Measurements from ENCODE around the gene ZDHHC24.
"Not testable (repeated sequence)": the region's sequence is repeated elsewhere in the genome, so short reads cannot be mapped to it uniquely, and the experiment has no call there.

ZDHHC24 gene, protein sequence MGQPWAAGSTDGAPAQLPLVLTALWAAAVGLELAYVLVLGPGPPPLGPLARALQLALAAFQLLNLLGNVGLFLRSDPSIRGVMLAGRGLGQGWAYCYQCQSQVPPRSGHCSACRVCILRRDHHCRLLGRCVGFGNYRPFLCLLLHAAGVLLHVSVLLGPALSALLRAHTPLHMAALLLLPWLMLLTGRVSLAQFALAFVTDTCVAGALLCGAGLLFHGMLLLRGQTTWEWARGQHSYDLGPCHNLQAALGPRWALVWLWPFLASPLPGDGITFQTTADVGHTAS

DNA sequence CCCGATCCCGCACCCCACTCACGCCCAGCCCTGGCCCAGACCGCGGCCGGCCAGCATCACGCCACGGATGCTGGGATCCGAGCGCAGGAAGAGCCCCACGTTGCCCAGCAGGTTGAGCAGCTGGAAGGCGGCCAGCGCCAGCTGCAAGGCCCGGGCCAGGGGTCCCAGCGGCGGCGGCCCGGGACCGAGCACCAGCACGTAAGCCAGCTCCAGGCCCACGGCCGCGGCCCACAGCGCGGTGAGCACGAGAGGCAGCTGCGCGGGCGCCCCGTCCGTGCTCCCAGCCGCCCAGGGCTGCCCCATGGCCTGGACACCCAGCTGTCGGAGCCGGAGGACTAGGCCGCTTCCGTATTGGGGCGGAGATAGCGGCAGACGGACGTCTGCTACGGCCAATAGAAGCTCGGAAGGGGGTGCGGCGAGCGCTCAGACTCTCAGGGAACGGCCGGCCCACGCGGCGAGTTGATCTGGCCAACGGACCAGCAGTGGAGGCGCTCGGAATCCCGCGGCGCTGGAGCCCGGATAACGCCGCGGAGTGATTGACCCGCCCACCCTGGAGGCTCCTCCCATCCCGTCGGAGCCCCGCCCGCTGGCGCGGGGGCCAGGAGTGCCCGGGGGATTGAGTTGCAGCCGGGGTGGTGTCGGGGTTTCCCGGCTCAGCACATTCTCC lies at the start of gene ZDHHC24:
ZDHHC24 (minus strand) TSS at position 348 of the 667 bp plus-strand sequence; CDS start at position 303, 45 bp downstream.
- peak; percentile 98 for DNase-seq (ENCODE audit: low read depth)

DNA sequence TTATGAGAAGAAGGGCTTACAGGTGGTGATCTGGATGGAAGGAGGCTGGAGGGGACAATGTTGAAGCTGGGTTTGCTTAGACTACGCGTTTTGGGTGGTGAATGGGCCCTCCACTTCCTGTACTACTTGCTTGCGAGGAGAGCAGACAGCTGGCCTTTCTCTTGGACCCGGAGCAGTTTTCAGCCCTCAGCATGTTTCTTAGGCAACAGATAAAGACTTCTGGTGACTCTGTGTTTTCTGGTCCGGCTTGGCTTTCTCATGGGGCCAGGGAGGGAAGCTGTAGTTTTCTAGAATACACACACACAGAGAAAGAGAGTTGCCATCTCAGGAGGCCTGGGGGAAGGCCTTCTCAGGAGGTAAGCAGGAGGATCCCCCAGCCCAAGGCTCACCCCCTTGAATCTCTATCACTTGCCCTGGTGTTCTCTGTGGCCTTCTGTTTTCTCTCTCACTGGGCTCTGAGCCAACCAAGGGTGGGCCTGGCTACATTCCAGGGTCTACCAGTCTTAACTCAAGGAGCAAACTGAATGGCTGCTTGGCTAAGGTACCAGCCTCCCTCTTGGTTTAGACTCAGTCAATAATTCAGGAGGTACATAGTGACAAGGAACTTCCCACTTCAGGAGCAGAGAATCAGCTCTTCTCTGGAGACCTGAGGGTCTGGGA lies 49.5 kb upstream of the ZDHHC24 start:
- DNase-seq (ENCODE audit: low read depth) = no peak

DNA sequence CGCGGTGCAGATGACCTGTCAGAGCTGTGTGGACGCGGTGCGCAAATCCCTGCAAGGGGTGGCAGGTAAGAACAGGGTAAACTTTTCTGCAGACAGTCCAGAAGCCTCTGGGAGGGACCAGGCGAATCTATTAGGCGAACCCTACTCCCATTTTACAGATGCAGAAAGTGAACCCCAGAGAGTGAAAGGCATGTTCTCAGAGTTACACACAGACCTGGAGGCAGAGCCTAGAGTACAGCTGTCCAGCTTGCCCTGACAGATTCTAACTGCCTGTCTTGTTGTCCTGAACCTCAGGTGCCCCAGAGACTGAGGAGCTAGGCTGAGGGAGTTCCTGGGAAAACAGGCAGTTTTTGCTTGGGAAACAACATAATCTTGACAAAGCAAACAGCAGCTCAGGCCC lies 47.8 kb upstream of the ZDHHC24 start:
- DNase-seq (ENCODE audit: low read depth) = no peak

DNA sequence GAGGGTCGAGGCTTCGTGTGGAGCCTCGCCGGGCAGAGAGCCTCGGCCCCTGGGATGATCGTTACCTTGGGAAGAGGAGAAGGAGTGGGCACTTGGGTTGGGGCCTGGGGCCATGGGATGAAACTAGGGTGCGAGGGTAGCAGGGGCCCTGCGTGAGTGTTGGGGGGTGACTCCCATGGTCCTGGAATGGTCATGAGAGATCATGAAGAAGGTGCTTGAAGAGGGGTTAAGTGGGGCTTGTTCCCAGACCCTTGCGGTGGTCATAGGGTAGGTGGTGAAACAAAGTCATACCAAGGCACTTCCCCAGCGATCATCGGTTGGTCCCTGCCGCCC lies 47.4 kb upstream of the ZDHHC24 start:
- no peak for DNase-seq (ENCODE audit: low read depth)

DNA sequence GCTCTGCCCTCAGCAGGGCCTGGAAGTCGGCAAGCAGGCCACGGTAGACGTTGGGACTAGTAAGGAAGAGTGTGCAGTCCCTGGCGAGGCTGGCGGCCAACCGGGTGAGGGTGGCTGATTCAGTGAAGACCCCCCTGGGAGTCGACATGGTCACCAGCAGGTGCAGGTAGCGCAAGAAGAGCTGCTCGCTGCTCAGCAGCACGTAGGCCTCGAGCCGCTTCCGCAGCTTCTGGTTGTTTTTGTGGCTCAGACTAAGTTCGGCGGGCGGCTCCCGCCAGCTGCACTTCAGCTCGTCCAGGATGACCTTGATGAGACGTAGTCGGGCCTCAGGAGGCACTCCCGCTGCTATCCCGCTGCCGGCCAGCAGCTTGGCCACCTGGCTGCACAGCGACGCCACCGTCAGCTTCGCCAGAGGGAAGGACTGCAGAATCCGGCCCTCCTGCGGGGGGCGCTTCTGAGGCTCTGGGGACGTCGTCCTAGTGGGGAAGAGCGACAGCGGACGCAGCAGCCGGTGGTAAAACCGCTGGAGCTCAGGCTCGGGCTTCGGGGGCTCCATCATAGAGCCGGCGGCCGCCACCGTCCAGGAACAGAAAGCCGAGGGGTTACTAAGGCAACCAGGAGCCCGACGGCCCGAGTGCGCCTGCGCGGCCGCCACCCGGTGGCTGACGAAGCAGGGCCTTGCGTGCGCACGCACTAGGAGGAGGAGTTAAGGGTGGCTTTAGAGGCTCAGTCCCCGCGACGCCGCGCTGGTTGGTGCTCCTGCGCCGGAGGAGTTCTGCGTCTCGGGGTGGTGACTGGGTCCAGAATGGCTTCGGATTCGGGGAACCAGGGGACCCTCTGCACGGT lies 46.8 kb upstream of the ZDHHC24 start, which contains the start of the genes CCDC87 and CCS:
CCDC87 (minus strand) TSS at position 607 of the 846 bp plus-strand sequence; CDS start at position 559, 48 bp downstream.
CCS (plus strand) TSS at position 729 of the 846 bp plus-strand sequence; CDS start at position 806, 77 bp downstream.
- DNase-seq (ENCODE audit: low read depth) = peak; percentile 96

DNA sequence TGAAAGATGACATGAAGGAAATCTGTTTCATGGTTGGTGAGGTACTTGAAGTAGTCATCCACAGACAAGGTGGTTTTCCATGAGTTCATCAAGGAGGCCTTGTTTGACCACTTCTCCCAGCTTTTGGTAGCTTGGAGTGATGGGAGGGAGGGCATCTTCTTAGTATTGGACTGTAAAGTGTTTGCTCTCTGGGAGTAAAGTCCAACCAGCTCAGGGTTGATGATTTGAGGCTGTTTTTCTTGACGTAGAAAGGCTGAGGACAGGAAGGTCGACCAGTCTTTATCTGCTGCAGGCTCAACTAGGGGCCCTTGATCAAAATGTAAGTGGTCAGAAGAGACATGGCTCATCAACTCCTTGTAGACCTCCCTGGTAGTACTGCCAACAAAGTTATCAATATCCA lies 45.3 kb upstream of the ZDHHC24 start:
- DNase-seq (ENCODE audit: low read depth) = no peak

DNA sequence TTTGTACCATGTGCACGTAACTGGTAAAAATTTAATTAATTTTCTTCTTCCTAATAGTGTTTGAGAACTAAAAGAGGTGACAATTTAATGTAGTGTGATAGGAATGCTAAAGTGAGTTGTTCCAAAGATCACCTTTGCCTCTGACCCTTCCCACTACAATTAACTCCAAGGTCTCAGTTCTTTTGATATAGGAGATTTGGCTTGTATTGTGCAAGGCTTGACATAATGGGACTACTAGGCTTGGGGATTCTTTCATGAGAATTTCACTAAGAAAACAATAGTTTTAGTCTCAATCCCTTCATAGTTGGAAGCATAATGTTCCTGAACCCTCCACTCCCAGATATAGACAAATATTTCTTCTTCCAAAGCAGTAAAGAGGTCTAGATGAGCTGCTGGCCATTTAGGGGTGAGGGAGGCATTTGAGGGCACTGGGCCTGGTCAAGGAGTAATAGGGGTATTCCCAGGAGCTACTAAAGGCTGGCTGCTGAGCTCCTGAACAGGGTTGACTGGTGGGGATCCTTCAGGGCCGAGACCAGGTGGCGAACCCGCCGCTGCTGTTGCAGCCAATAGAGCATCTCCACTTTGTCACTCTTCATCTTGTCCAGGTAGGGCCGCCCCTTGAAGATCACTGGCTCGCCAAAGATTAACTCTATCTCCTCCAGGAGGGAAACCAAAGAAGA lies 44.3 kb upstream of the ZDHHC24 start:
- no peak for DNase-seq (ENCODE audit: low read depth)

DNA sequence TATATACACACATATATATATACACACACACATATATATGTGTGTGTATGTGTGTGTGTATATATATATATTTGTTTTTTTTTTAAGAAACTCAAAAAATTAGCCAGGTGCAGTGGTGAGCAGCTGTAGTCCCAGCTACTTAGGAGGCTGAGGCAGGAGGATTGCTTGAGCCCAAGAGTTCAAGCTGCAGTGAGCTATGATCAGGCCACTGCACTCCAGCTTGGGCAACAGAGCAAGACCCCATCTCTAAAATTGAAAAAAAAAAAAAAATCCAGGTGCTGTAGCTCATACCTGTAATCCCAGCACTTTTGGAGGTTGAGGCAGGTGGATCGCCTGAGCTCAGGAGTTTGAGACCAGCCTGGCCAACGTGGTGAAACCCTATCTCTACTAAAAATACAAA lies 43.5 kb upstream of the ZDHHC24 start:
- not testable (repeated sequence) for DNase-seq (ENCODE audit: low read depth)

DNA sequence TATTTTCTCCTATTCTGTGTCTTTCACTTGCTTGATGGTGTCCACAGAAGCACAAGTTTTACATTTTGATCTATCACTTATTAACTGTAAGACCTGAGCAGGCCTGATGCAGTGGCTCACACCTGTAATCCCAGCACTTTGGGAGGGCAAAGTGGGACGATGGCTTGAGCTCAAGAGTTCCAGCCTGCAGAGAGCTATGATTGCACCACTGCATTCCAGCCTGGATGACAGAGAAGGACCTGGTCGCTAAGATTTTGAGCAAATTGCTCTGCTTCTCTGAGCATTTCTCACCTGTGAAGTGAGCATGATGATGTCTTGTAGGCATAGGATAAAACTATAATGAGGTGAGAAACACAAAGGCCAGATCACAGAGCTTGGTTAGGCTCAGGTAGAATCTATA lies 40.3 kb upstream of the ZDHHC24 start:
- no peak for DNase-seq (ENCODE audit: low read depth)

DNA sequence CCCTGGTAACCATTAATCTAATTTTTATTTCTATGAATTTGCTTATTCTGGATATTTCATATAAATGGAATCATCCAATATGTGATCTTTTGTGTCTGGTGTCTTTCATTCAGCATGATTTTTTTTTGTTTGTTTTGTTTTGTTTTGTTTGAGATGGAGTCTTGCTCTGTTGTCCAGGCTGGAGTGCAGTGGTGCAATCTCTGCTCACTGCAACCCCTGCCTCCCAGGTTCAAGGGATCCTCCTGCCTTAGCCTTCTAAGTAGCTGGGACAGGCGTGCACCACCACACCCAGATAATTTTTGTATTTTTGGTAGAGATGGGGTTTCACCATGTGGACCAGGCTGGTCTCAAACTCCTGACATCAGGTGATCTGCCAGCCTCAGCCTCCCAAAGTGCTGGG lies 39.6 kb upstream of the ZDHHC24 start:
- not testable (repeated sequence) for DNase-seq (ENCODE audit: low read depth)

DNA sequence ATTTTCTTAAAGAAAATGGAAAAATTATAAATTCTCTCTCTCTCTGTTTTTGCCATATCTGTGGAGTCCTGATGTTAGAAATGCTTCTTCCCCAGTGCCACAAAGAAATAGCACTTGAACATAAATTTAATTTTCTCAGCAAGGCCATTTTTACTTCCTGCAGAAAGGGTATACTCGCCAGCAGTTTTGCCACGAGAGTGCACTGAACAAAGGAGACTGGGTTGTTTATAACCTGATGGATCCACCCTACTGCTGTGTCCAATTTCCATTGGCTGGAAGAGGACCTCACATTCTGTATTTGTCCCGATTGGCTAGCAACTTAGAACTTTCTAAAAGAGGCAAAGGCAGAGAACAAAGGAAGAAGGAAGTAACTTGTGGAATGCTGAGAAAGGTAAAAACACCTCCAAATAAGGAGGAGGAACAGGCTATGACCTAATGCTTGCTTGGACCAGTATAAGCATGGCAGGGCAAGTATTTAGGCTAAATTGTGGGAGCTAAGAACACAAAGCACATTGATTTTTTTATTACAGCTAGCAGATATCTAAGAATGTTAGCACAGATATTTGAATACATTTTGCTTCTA lies 36.8 kb upstream of the ZDHHC24 start:
- not testable (repeated sequence) for DNase-seq (ENCODE audit: low read depth)

DNA sequence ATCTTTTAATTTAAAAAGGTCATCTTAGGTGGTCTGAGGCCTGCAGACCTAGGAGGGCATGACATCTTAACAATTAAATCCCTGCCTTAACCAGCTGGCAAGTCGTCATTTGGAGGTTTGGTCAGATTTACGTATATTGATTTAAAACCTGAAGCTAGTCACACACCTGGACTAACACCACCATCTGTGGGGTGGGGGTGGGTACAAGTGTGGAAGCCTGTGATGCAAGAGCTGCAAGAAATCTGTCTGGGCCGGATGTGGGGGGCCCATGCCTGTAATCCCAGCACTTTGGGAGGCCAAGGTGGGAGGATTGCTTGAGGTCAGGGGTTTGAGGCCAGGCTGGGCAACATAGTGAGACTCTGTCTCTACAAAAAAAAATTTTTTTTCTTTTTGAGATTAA lies 35.4 kb upstream of the ZDHHC24 start:
- DNase-seq (ENCODE audit: low read depth) = no peak

DNA sequence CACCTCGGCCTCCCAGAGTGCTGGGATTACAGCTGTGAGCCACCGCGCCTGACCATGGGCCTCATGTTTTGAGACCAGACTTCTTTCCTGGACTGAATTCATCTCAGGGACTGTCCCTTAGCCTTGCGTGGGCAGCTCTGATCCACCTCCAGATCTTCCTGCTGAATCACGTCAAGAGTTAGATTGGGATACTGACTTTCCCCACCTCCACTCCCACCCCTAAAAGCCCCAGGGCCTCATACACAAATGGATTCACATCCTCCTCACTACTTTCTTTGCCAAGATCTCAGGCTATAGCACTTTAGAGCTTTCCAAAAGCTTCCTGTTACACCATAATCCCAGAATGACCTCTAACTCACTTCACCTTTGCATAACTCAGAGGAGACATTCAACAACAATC lies 35.0 kb upstream of the ZDHHC24 start:
- DNase-seq (ENCODE audit: low read depth) = no peak

DNA sequence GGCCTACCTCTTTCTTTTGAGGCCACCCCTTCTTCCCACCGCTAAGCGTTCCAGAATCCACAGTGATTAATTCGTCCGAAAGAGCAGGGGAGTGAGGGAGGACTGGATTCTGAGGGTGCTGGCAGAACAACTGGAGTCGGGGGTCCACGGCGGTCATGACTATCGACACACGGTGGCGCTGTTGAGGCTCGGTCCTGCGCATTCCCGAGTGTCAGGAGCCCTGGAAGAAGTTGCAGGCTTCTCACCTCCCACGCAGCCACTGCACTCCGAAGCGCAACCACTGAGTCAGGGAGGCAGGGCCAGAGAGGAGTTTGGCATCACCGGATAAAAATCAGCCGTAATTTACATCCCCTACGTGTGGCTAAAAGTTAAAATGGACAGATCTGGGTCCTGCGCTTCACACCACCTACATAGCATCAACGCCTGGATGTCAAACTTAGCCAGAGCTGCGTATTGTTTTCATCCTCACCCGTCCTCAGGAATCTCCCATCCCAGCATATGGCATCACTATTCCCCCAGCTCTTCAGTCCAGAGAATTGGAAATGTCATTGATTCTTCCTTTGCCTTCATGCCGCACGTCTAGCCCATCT lies 33.3 kb upstream of the ZDHHC24 start:
- DNase-seq (ENCODE audit: low read depth) = peak; percentile 73

DNA sequence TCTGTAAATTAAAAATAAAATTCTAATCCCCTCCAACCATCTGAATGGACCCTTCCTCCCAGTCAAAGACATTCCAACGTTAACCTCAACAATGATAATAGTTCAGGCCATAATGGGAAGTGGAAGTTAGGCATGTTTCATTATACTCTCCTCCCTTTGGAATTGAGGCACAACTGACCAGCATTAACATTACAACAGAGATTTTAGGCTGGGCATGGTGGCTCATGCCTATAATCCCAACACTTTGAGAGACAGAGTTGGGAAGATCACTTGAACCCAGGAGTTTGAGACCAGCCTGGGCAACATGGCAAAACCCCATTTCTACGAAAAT lies 25.0 kb upstream of the ZDHHC24 start:
- no peak for DNase-seq (ENCODE audit: low read depth)

DNA sequence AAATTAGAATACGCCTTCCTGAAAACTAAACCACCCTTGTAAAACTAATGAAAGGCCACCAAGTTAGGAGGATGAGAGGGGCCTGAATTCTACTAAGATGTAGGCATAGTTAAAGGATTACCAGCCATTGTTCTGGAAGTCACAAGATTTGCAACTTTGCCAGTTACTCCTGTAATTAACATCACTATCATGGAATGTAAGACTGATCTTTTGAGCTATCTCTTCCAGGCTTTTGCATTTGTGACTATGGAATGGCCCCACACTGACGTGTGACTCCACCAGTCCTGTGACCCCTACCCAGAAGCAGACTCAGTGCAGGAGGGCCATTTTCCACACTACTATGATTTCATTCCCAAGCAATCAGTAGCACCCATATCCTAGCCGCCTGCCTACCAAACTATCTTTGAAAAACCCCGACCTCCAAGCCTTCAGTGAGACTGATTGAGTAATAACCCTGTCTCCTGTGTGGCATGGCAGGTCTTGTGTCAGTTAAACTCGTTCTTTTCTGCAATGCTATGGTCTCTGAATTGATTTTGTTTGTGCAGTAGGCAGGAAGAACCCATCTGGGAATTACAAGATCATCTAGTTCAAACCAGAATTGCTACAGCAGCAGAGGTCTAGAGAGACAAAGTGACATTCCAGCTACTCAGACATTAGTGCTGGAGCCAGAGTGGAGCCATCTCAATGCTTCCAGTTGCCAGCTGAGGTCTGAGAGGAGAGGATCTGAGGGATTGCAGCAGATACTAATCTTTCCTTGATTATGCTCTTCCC lies 24.4 kb upstream of the ZDHHC24 start:
- peak; percentile 22 for DNase-seq (ENCODE audit: low read depth)

DNA sequence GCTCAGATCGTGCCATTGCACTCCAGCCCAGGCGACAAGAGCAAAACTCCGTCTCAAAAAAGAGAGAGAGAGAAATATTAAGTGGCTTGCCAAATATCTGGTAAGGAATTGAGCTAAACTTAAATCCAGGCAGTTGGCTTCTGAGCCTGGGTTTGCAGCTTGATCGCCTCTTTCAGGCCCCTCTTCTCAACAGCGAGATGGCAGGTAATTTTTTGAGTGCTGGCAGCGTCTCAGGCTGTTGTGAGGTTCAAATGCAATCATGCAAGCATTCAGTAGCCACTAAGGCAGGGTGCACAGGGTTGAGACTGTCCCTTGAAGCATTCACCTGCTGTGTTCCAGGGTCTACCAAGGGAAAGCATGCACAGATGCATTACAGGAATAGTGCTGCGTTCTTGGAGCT lies 23.2 kb upstream of the ZDHHC24 start:
- DNase-seq (ENCODE audit: low read depth) = no peak

DNA sequence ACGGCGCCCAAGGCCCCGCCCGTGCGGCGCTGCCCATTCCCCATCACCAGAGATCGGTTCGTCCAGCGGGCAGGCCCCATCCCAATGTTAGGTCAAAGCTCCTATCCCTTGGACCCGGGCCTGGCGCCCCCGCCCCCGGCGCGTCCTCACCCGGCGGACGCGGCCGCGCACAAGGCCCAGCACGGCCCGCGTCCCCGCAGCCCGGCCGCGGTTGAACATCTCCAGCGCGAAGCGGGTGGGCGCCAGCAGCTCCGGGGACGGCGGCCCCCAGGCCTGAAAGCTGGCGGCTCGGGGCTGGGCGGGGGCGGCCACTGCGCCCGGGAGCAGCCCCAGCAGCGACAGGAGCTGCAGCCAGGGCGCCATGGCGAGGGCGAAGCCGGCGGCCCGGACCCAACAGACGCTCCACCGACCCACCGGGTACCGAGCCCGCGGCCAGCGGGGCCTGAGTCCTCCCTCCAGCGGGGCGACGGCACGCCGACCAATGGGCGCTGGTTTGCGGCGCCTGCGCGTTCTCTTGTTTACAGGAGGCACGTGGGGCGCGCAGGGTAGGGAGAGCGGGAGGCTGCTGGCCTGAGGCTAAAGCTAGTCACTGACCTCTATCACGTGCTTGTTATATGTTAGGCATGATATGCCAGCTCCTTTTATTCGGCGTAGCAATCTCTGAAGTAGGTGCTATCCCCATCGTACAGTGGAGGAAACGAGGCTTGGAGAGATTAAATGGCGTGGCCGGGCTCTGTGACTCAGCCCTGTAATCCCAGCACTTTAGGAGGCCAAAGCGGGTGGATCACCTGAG lies 22.5 kb upstream of the ZDHHC24 start, which contains the start of gene CTSF:
CTSF (minus strand) TSS at position 483 of the 793 bp plus-strand sequence; CDS start at position 363, 120 bp downstream.
- DNase-seq (ENCODE audit: low read depth) = peak; percentile 79

DNA sequence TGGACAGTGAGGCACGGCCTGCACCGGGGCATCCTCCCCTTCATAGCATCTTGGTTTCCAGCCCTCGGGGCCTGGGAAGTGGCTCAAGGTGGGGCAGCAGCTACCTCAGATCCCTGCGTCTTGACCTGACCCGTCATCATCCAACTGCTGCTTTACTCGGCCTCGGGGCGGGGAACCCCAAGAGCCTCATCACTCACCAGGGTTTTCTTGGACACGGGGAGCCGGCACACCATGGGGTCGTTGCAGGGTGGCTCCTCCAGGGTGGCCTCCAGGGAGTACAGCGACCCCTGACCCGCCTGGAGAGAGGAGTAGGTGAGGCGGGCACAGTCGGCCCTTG lies 21.9 kb upstream of the ZDHHC24 start:
- no peak for DNase-seq (ENCODE audit: low read depth)

Data from EH (cell line).